Fibroblast of the aortic adventitia (primary cell): ENCODE results near the gene DCAF12L1. TPM values are rescaled to one million over a fixed set of nuclear protein-coding genes. Genes with fewer than 3 reads are reported as not detected.

Experiments used
- DNase-seq: peaks from one replicate; pipeline ENCODE4 v3.0.0-alpha.2; 2010; ENCODE audit warnings: low read depth
- H3K4me3 ChIP-seq: 2 replicates; pipeline ENCODE4 v1.5.1; 2011; ENCODE audit warnings: low read depth, mild to moderate bottlenecking, control low read depth, low read length, moderate library complexity
- CTCF ChIP-seq: IDR thresholded peaks from 2 replicates; pipeline ENCODE4 v1.5.1; 2011; ENCODE audit warnings: mild to moderate bottlenecking, low read length, control low read depth, inconsistent platforms; ENCODE audit not compliant: insufficient read depth
- small RNA-seq: library from RNA; depleted of rRNA; stranded (forward); fragments of <200 nt; gene quantifications from one replicate; pipeline ENCODE3, GENCODE V24; 2012
- total RNA-seq: library from RNA; depleted of rRNA; stranded (reverse); fragments of >200 nt; gene quantifications from 2 replicates; pipeline ENCODE4 v1.2.3, GENCODE V29; 2012; ENCODE audit warnings: low replicate concordance

The DCAF12L1 gene
- total RNA-seq, 1 donor = not detected

- DNase-seq = no peak
- TF ChIP-seq CTCF = no peak
- H3K4me3 ChIP-seq = no peak overlapping the region
Measured at GRCh38 chrX:126550816-126551215, 1.8 kb downstream of the DCAF12L1 start.

- no peak for DNase-seq
- H3K4me3 ChIP-seq = no peak overlapping the region
- no peak for TF ChIP-seq CTCF
Measured at GRCh38 chrX:126509923-126510322, 42.7 kb downstream of the DCAF12L1 start.

Small RNAs within 50 kb of the gene (small RNA-seq; reads per million reads assigned to genes)
- gene Z69908.1 = not detected
